ENCODE data around the gene IL6ST.

GRCh38 chr5:55934115-55934613 lies 60.6 kb downstream of the IL6ST start:
- TF ChIP-seq CTCF (conservative IDR thresholded peaks at IDR 0.05; ENCODE audit: low read length) (no peak), EZH2phosphoT487 (IDR thresholded peaks at IDR 0.05; ENCODE audit: borderline replicate concordance) (no peak)

Measured in Loucy (cell line).